ENCODE results near the gene VPS8. TPM values are rescaled to one million over a fixed set of nuclear protein-coding genes. Genes with fewer than 3 reads are reported as not detected.

The VPS8 gene
- total and polyA plus RNA-seq, 2 of the 13 experiments (the other 11 are each of a cell fraction or from before 2014, with no cell fraction given): 14.2 to 35.1 TPM

GRCh38 chr3:184811999-184812661 lies at the start of gene VPS8 (continued):
- TF ChIP-seq ZNF761 (CRISPR knock-in tag; conservative IDR thresholded peaks at IDR 0.05): no peak
- TF ChIP-seq ZNF317 (CRISPR knock-in tag; IDR thresholded peaks at IDR 0.05): no peak
- peak; percentile 85 for TF ChIP-seq ZNF740 (CRISPR knock-in tag; IDR thresholded peaks at IDR 0.05)
- TF ChIP-seq ZNF7 (CRISPR knock-in tag; IDR thresholded peaks at IDR 0.05): no peak
- TF ChIP-seq ZNF446 (CRISPR knock-in tag; IDR thresholded peaks at IDR 0.05): no peak
- TF ChIP-seq NFYC (CRISPR knock-in tag; IDR thresholded peaks at IDR 0.05): no peak
- TF ChIP-seq ZBTB26 (CRISPR knock-in tag; IDR thresholded peaks at IDR 0.05; ENCODE audit: borderline replicate concordance): no peak
- TF ChIP-seq MLX (CRISPR knock-in tag; IDR thresholded peaks at IDR 0.05): peak; percentile 54
- TF ChIP-seq EED (CRISPR knock-in tag; IDR thresholded peaks at IDR 0.05): no peak; the same call in 1 of the 2 replicates
- peak; percentile 34; the same call in 1 of the 2 replicates for TF ChIP-seq ZNF230 (CRISPR knock-in tag; IDR thresholded peaks at IDR 0.05)
- 0 out of 2 replicates have a peak, but pooled peaks have one; percentile 22 for TF ChIP-seq ZBTB43 (CRISPR knock-in tag; conservative IDR thresholded peaks at IDR 0.05)
- TF ChIP-seq ZMYM2 (CRISPR knock-in tag; IDR thresholded peaks at IDR 0.05): no peak
- no peak for TF ChIP-seq ZNF260 (CRISPR knock-in tag; IDR thresholded peaks at IDR 0.05; ENCODE audit: borderline replicate concordance, low read depth)
- TF ChIP-seq JUND (CRISPR knock-in tag; IDR thresholded peaks at IDR 0.05): no peak
- peak; percentile 32; the same call in 1 of the 2 replicates for TF ChIP-seq FOXP4 (CRISPR knock-in tag; IDR thresholded peaks at IDR 0.05)
- peak; percentile 84; the same call in 1 of the 2 replicates for TF ChIP-seq ZBTB20 (CRISPR knock-in tag; IDR thresholded peaks at IDR 0.05; ENCODE audit: borderline replicate concordance, low read depth)
- peak; percentile 36; the same call in 1 of the 2 replicates for TF ChIP-seq ZNF362 (CRISPR knock-in tag; IDR thresholded peaks at IDR 0.05; ENCODE audit: borderline replicate concordance)
- TF ChIP-seq ZSCAN21 (CRISPR knock-in tag; IDR thresholded peaks at IDR 0.05; ENCODE audit: borderline replicate concordance): no peak
- TF ChIP-seq NAIF1 (CRISPR knock-in tag; IDR thresholded peaks at IDR 0.05; ENCODE audit: borderline replicate concordance): no peak; the same call in 1 of the 2 replicates
- TF ChIP-seq SKIL (CRISPR knock-in tag; IDR thresholded peaks at IDR 0.05; ENCODE audit: borderline replicate concordance): no peak

Data from HepG2 (cell line).